GM12873 (cell line): Measurements from ENCODE around the gene CFAP57.

Source experiments
- CTCF ChIP-seq: IDR thresholded peaks from 2 replicates; pipeline ENCODE4 v1.5.1; 2012; ENCODE audit warnings: low read depth, mild to moderate bottlenecking, moderate library complexity, low read length, control low read depth; ENCODE audit not compliant: insufficient read depth; ENCODE audit errors: missing control alignments

Gene CFAP57

GRCh38 chr1:43137445-43138052 is 34.6 kb upstream of the CFAP57 start:
- TF ChIP-seq CTCF: no peak

- no peak for TF ChIP-seq CTCF
These were observed 32.1 kb upstream of the CFAP57 start for GRCh38 chr1:43140010-43140409.

- TF ChIP-seq CTCF: no peak
These were observed 31.5 kb upstream of the CFAP57 start for GRCh38 chr1:43140583-43140982.

GRCh38 chr1:43143441-43143888 is 28.7 kb upstream of the CFAP57 start:
- TF ChIP-seq CTCF: peak; percentile 67

GRCh38 chr1:43144237-43144636 is 27.9 kb upstream of the CFAP57 start:
- TF ChIP-seq CTCF: no peak

- no peak for TF ChIP-seq CTCF
These were observed 24.4 kb upstream of the CFAP57 start for GRCh38 chr1:43147625-43148327.

GRCh38 chr1:43149889-43150288 is 22.2 kb upstream of the CFAP57 start:
- no peak for TF ChIP-seq CTCF
